Loucy (cell line): ENCODE data around the gene PLSCR1.

Source experiments
- CTCF ChIP-seq: fragments of 200-600 bp; sonication (generic); conservative IDR thresholded peaks from 2 replicates; pipeline ENCODE4 v1.5.1; 2014; ENCODE audit warnings: mild to moderate bottlenecking, antibody characterized with exemption, low read length
- EZH2phosphoT487 ChIP-seq: fragments of 200-600 bp; IDR thresholded peaks from 2 replicates; pipeline ENCODE4 v1.6.1; 2018; ENCODE audit warnings: antibody characterized with exemption, mild to moderate bottlenecking, moderate library complexity, borderline replicate concordance

- TF ChIP-seq CTCF: no peak
- no peak for TF ChIP-seq EZH2phosphoT487
Observed at GRCh38 chr3:146542978-146543377, 1.4 kb downstream of the PLSCR1 start.
